HepG2 (cell line): Measurements from ENCODE around the gene SPIRE1. TPM values are rescaled to one million over a fixed set of nuclear protein-coding genes. Genes with fewer than 3 reads are reported as not detected.

Experiments
- DNMT3B ChIP-seq: conservative IDR thresholded peaks from 2 replicates; pipeline ENCODE4 v1.6.1; 2016; ENCODE audit warnings: missing biosample characterization, control low read depth
- HNRNPL ChIP-seq: fragments of 200-400 bp; formaldehyde crosslinking; IDR thresholded peaks from 2 replicates; pipeline ENCODE4 v1.6.1; 2017; ENCODE audit warnings: mild to moderate bottlenecking, low read depth, low read length
- KMT2B ChIP-seq: IDR thresholded peaks from 2 replicates; pipeline ENCODE4 v1.6.1; 2016; ENCODE audit warnings: missing genetic modification reagents, missing compliant biosample characterization
- NCOA5 ChIP-seq: sonication (generic); formaldehyde crosslinking; IDR thresholded peaks from 2 replicates; pipeline ENCODE4 v1.4.0; 2020; ENCODE audit warnings: missing genetic modification reagents
- NONO ChIP-seq, 2 experiments: fragments of 450-650 bp in 1 of 2; sonication (generic) in 1 of 2; formaldehyde crosslinking in 1 of 2; IDR thresholded peaks in 1 of 2; conservative IDR thresholded peaks in 1 of 2; 2 replicates each; pipeline versions ENCODE4 v1.6.1 to v1.8.0; 2017 to 2022; ENCODE audit warnings: mild to moderate bottlenecking in 1 of 2, missing genetic modification reagents in 1 of 2, moderate library complexity in 1 of 2
- PHF21A ChIP-seq: sonication (generic); formaldehyde crosslinking; IDR thresholded peaks from 2 replicates; pipeline ENCODE4 v1.5.0; 2020; ENCODE audit warnings: mild to moderate bottlenecking, missing genetic modification reagents
- RARG ChIP-seq: sonication (generic); formaldehyde crosslinking; IDR thresholded peaks from 2 replicates; pipeline ENCODE4 v1.4.0; 2020; ENCODE audit warnings: low read depth, mild to moderate bottlenecking, missing genetic modification reagents
- SRSF1 ChIP-seq: fragments of 200-400 bp; formaldehyde crosslinking; optimal IDR thresholded peaks from 2 replicates; pipeline ENCODE3; 2017; ENCODE audit warnings: mild to moderate bottlenecking, low read depth, low read length, moderate library complexity
- TBX2 ChIP-seq: sonication (generic); formaldehyde crosslinking; IDR thresholded peaks from 2 replicates; pipeline ENCODE4 v1.5.0; 2020; ENCODE audit warnings: missing genetic modification reagents, mild to moderate bottlenecking, borderline replicate concordance
- TEAD3 ChIP-seq: optimal IDR thresholded peaks from 2 replicates; pipeline ENCODE3; 2016; ENCODE audit warnings: borderline replicate concordance
- THYN1 ChIP-seq: sonication (generic); formaldehyde crosslinking; IDR thresholded peaks from 2 replicates; pipeline ENCODE4 v1.8.1; 2023; ENCODE audit warnings: low read depth, mild to moderate bottlenecking, moderate library complexity, missing genetic modification reagents, borderline replicate concordance
- ZMYM3 ChIP-seq: sonication (generic); formaldehyde crosslinking; IDR thresholded peaks from 2 replicates; pipeline ENCODE4 v1.5.1; 2020; ENCODE audit warnings: mild to moderate bottlenecking, missing genetic modification reagents
- ZNF225 ChIP-seq: sonication (generic); formaldehyde crosslinking; IDR thresholded peaks from 2 replicates; pipeline ENCODE4 v1.4.0; 2020; ENCODE audit warnings: mild to moderate bottlenecking, missing genetic modification reagents
- ZNF329 ChIP-seq: sonication (generic); formaldehyde crosslinking; IDR thresholded peaks from 2 replicates; pipeline ENCODE4 v1.9.0; 2021; ENCODE audit warnings: low read depth, mild to moderate bottlenecking, missing genetic modification reagents
- ZNF607 ChIP-seq: sonication (generic); formaldehyde crosslinking; IDR thresholded peaks from 2 replicates; pipeline ENCODE4 v1.5.1; 2020; ENCODE audit warnings: missing genetic modification reagents, mild to moderate bottlenecking, borderline replicate concordance
- ZNF644 ChIP-seq: IDR thresholded peaks from 2 replicates; pipeline ENCODE4 v1.6.1; 2016; ENCODE audit warnings: low read depth
- ZNF672 ChIP-seq: sonication (generic); formaldehyde crosslinking; IDR thresholded peaks from 2 replicates; pipeline ENCODE4 v1.8.1; 2022; ENCODE audit warnings: missing genetic modification reagents
- polyA plus RNA-seq, 8 experiments: library from polyadenylated mRNA; depleted of rRNA in 3 of 8; stranded (reverse) in 7 of 8; unstranded in 1 of 8; fragments of >200 nt; fragmentation: Illumina TruSeq in 4 of 8; extraction: Trizol in 4 of 8; gene quantifications; 2 replicates each; pipeline versions ENCODE4 v1.2.1 to v1.2.3, GENCODE V29; 2011 to 2016; ENCODE audit warnings: low read depth in 4 of 8, missing spikeins in 1 of 8, mixed read lengths in 1 of 8; ENCODE audit not compliant: insufficient read depth in 1 of 8
- total RNA-seq, 5 experiments: library from RNA; depleted of rRNA; stranded (reverse); fragments of >200 nt; fragmentation: Illumina TruSeq; extraction: Trizol; gene quantifications; 2 replicates each; pipeline ENCODE4 v1.2.3, GENCODE V29; 2016; ENCODE audit warnings: low read depth in 1 of 5
- TF ChIP-seq, protein P1 (sequence below): sonication (generic); formaldehyde crosslinking; IDR thresholded peaks from 2 replicates; pipeline ENCODE4 v1.8.0; 2022; ENCODE audit warnings: mild to moderate bottlenecking, missing genetic modification reagents; ENCODE audit not compliant: insufficient replicate concordance
- TF ChIP-seq, protein P2 (sequence below): IDR thresholded peaks from 2 replicates; pipeline ENCODE4 v1.6.1; 2016; ENCODE audit warnings: missing compliant biosample characterization, missing genetic modification reagents, borderline replicate concordance
- TF ChIP-seq, protein P3 (sequence below): sonication (generic); formaldehyde crosslinking; IDR thresholded peaks from 2 replicates; pipeline ENCODE4 v1.4.0; 2020; ENCODE audit warnings: missing genetic modification reagents, borderline replicate concordance
- TF ChIP-seq, protein P4 (sequence below): sonication (generic); formaldehyde crosslinking; IDR thresholded peaks from 2 replicates; pipeline ENCODE4 v1.4.0; 2020; ENCODE audit warnings: missing genetic modification reagents

The SPIRE1 gene
- total and polyA plus RNA-seq, 2 of the 13 experiments (the other 11 are each of a cell fraction or from before 2014, with no cell fraction given) = 9.9 to 21.3 TPM

DNA sequence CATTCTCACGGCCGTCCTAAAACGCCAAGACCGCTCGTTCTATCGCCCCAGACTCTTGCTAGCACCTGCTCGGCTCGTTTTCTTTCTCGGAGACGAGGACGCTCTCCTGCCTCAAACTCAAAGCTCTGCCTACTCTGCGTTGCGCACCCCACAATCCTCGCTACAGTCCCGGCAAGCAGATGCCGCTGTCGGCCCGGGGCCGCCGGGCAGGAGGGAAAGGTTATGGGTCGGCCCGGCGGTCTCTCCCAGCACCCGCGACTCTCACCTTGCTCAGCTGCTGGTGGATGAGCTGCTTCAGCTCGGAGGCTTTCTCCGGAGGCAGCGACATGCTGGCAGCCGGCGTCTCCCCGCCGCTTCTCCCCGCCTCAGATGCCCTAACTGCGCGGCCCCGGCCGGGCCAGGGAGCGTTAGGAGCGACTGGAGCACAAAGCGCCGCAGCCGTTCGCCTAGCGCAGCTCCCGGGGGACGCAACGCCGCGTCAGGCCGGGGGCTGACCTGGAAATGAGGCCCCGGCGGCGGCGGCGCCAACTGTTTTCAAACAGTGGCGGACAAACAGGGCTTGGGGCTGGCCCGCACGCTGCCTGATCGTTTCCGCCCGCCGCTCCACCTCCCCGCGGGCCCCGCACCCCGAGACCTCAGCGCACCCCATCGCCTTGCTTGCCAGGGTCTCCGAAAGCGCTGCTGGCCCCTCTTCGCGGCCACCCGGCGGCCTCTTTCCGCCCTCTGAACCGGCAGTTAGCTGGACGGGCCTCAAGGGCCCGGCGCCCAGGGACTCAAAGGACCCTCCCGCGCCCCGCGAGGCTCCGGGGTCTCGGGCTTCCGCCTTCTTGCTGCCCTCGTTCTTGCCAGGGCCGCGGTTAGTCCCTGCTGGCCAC lies 44.6 kb upstream of the SPIRE1 start, which contains the start of the genes CEP76 and PSMG2 (continued):
- TF ChIP-seq, protein P1, sequence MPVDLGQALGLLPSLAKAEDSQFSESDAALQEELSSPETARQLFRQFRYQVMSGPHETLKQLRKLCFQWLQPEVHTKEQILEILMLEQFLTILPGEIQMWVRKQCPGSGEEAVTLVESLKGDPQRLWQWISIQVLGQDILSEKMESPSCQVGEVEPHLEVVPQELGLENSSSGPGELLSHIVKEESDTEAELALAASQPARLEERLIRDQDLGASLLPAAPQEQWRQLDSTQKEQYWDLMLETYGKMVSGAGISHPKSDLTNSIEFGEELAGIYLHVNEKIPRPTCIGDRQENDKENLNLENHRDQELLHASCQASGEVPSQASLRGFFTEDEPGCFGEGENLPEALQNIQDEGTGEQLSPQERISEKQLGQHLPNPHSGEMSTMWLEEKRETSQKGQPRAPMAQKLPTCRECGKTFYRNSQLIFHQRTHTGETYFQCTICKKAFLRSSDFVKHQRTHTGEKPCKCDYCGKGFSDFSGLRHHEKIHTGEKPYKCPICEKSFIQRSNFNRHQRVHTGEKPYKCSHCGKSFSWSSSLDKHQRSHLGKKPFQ (CRISPR knock-in tag) = peak; percentile 36
- no peak for TF ChIP-seq TEAD3 (CRISPR knock-in tag)
- TF ChIP-seq HNRNPL = peak; percentile 45; the same call in 1 of the 2 replicates
- 0 out of 2 replicates have a peak, but pooled peaks have one; percentile 53 for TF ChIP-seq THYN1 (CRISPR knock-in tag)
- TF ChIP-seq, protein P2, sequence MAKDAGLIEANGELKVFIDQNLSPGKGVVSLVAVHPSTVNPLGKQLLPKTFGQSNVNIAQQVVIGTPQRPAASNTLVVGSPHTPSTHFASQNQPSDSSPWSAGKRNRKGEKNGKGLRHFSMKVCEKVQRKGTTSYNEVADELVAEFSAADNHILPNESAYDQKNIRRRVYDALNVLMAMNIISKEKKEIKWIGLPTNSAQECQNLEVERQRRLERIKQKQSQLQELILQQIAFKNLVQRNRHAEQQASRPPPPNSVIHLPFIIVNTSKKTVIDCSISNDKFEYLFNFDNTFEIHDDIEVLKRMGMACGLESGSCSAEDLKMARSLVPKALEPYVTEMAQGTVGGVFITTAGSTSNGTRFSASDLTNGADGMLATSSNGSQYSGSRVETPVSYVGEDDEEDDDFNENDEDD (CRISPR knock-in tag) = peak; percentile 93
- TF ChIP-seq, protein P3, sequence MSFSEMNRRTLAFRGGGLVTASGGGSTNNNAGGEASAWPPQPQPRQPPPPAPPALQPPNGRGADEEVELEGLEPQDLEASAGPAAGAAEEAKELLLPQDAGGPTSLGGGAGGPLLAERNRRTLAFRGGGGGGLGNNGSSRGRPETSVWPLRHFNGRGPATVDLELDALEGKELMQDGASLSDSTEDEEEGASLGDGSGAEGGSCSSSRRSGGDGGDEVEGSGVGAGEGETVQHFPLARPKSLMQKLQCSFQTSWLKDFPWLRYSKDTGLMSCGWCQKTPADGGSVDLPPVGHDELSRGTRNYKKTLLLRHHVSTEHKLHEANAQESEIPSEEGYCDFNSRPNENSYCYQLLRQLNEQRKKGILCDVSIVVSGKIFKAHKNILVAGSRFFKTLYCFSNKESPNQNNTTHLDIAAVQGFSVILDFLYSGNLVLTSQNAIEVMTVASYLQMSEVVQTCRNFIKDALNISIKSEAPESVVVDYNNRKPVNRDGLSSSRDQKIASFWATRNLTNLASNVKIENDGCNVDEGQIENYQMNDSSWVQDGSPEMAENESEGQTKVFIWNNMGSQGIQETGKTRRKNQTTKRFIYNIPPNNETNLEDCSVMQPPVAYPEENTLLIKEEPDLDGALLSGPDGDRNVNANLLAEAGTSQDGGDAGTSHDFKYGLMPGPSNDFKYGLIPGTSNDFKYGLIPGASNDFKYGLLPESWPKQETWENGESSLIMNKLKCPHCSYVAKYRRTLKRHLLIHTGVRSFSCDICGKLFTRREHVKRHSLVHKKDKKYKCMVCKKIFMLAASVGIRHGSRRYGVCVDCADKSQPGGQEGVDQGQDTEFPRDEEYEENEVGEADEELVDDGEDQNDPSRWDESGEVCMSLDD (CRISPR knock-in tag) = 0 out of 2 replicates have a peak, but pooled peaks have one; percentile 53
- no peak for TF ChIP-seq ZNF672 (CRISPR knock-in tag)
- TF ChIP-seq NCOA5 (CRISPR knock-in tag) = no peak
- no peak for TF ChIP-seq NONO (IDR thresholded peaks at IDR 0.05)
- peak; percentile 48; the same call in 1 of the 2 replicates for TF ChIP-seq NONO (CRISPR knock-in tag; conservative IDR thresholded peaks at IDR 0.05)
- peak; percentile 3; the same call in 1 of the 2 replicates for TF ChIP-seq ZNF607 (CRISPR knock-in tag)
- TF ChIP-seq KMT2B (CRISPR knock-in tag) = peak; percentile 99
- TF ChIP-seq ZNF329 = 0 out of 2 replicates have a peak, but pooled peaks have one; percentile 43
- TF ChIP-seq PHF21A = peak; percentile 50; the same call in 1 of the 2 replicates
- peak; percentile 50; the same call in 1 of the 2 replicates for TF ChIP-seq ZMYM3
- no peak for TF ChIP-seq ZNF644 (CRISPR knock-in tag)
- TF ChIP-seq SRSF1 = no peak
- TF ChIP-seq, protein P4, sequence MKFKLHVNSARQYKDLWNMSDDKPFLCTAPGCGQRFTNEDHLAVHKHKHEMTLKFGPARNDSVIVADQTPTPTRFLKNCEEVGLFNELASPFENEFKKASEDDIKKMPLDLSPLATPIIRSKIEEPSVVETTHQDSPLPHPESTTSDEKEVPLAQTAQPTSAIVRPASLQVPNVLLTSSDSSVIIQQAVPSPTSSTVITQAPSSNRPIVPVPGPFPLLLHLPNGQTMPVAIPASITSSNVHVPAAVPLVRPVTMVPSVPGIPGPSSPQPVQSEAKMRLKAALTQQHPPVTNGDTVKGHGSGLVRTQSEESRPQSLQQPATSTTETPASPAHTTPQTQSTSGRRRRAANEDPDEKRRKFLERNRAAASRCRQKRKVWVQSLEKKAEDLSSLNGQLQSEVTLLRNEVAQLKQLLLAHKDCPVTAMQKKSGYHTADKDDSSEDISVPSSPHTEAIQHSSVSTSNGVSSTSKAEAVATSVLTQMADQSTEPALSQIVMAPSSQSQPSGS (CRISPR knock-in tag) = peak; percentile 30; the same call in 1 of the 2 replicates
- TF ChIP-seq DNMT3B (CRISPR knock-in tag) = peak; percentile 68; the same call in 1 of the 2 replicates
- TF ChIP-seq ZNF225 (CRISPR knock-in tag) = no peak
- TF ChIP-seq TBX2 = peak; percentile 63
- 0 out of 2 replicates have a peak, but pooled peaks have one; percentile 74 for TF ChIP-seq RARG
